HG03460 (cell line): ENCODE results near the gene BCL2L11.
A peak's percentile ranks its signal among the peaks of the same experiment; 100 is the strongest.

Source experiments
- ATAC-seq: cut with Tn5 transposase; IDR thresholded peaks from one replicate; pipeline ENCODE4 v1.9.1; 2021; ENCODE audit not compliant: unreplicated experiment

The BCL2L11 gene

DNA sequence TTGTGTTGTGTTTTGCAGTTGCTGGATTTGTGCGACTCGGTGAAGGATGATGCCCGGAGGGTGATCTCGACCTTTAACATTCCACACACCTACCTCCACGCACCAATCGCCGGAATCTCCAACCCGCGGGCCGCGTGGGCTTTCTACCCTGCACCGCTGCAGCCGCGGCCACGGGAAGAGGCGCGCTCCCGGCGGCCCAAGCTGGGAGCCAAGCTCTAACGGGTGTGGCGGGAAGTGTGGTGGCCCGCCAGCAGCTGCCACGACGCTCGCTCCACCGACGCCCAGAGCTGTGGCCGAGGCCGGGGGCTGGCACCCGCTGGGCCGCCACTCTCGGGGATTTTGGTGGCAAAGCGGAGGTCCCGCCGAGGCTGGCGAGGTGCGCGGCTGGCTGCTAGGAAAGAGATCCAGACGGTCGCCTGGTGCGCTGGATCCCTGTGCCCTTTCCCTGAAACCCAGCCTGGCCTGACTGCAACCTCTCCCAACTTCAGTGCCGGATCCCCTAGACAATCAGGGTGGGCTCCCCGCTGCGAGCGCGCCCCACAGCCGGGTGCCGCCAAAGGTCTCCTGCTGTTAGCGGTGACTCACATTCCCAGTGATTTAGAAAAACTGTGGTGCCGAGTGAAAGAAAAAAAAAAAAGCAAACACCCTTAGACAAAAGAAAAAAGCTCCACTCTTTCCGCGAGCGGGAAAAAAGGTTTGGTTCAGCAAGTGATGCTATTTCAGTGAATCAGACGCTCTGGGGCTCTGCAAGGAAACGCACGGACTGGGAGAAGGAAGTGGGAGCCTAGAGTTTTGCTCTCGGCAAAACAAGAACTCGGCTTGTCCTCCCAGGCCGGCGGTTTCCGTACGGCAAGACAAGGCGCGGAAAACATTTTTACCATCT is 2.9 kb upstream of the BCL2L11 start:
- ATAC-seq, result no peak

DNA sequence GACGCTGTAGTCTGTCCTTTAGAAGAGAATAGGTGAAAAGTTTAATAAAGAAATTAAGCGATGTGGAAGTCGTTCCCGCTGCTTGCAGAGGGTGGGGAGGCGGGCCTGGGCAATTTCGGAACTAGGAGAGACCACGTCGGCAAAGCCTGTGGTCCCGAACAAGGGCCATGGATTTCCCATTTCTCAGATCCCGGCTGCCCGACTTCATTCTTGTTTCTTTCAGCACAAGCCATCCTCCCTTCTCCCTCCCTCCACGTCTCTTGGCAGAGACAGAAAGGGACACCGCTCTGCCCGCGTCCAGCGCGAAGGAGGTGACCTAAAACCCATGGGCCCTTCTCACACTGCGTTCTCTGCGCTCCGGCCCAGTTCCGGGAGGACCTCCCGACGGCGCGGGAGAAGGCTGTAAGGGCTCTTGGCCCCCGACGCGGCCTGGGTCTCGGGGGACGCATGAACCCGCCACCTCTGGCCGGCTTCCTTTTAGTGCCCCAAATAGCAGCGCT is 2.2 kb upstream of the BCL2L11 start:
- ATAC-seq, result no peak

DNA sequence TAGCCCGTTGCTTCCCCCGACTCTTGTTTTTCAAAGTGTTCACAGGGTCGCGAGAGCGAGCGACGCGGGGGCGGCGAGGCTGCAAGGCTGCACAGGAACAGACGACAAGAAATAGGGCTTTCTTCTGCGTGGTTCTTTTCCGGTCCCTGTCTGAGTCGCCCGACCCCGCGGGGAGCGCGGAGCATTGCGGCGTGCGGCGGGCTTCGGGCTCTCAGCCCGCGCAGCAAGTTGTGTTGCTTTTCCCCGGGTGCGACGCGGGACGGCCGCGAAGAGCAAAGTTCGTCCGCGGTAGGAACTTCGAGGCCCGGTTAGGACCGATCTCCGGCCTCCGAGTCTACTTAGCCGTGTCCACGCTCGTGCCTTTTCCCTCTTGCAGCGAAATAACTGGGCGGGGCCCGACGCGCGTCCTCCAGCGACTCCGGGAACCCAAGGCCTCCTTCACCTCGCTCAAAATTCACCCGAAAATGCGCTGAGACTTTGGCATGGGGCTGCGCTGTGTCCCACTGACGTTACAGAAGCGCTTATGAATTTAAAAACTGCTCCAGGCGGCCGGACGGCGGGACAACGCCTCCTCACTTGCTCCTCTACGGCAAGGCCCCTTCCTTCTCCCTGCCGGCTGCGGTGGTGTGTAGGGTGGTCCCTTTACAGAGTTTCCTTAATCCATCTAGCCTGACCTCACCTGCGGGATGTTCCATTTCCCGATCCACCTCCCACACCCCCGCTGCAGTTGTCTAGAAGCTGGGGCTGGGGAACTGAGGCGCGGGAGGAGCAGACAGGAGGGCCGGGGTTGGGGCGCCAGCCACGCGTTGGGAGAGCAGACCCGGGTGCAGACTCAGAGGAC is 1.5 kb upstream of the BCL2L11 start:
- ATAC-seq, result no peak

DNA sequence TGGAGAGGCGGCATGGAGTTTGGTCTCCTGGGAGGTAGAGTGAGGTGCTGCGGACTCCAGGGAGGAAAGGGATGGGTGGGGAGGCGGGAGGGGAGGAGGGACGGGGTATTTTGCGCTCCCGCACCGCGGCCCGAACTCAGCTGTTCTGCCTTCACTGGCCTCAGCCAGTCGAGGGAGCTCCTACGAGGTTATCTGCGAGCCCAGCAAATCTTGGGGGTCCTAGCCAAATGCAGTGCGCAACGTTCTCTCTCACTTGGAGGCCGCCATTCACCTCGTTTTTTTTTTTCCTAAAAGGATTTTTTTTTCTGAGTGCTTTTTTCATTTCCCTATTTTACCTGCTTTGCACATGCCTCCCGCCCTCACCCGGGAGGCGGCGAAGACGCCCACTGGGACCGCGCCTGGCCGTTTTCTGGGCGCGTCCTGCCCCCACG is 877 bp upstream of the BCL2L11 start:
- ATAC-seq, result no peak

DNA sequence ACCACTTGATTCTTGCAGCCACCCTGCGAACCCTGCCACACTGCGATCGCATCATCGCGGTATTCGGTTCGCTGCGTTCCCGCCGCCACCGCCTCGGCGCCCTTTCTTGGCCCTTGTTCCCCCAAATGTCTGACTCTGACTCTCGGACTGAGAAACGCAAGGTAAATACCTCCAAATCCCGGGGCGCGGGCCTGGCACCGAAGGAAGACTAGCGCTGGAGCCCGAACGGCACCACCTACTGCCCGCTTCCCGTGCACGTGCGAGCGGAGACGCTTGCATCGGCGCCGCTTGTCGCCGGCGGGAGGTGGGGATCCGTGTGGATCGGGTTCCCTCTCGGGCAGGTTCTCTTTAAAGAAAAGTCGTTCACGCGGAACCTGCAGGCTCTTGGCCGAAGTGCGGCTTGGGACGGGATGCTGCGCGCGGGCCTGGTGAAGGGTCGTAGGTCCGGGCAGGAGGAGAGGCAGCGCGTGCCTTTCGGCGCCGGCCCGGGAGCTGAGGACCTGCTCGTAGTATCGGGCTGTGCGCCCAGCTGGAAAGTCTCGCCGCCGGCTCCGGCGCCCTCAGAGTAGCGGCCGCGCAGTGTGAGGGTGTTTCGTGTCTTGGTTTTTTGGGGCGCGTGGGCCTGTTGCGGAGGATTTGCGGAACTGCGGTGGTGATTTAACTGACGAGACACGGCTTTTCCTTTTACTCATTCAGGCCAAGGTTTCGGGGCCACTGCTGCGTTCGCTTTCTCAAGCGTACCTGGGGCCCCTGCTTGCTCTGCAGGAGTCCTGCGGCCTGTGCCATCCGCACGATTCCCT is 514 bp downstream of the BCL2L11 start:
- no peak for ATAC-seq

DNA sequence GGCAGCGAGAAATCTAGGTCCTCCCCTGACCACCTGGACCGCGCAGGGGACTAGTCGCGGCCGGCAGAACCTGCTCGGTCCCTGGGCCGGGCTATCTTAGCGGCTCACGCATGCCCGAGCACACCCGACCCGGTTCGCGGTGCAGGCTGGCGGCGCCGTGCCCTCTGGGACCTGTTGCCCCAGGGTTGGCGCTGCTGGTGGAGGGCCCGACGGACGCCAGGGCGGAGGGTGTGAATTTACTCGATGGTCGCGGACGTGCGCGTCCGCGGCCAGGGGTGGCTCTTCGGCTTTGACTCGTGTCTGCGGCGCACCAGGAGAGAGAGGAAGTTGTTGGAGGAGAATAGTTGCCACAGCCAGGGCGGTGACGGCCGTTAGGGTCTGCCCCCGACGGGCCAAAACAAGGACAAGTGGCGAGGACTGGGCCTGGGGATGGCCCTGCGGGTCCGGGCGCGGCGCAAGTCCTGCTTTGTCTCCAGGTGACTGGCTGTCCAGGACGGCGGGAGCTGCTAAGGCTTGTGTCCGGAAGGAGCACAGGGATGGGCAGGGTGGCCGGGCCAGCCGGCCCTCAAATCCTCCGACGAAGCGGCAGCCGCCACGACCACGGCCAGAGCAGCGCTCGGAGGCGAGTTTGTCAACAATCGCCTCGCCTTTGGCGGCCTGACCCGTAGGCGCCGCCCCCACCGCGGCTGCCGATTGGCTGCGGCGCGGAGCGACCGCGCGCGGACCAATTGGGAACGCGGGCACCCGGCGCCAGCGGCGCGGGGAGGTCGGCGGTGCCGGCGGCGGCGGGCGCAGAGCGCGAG is 1.3 kb downstream of the BCL2L11 start:
- peak; percentile 37 for ATAC-seq

DNA sequence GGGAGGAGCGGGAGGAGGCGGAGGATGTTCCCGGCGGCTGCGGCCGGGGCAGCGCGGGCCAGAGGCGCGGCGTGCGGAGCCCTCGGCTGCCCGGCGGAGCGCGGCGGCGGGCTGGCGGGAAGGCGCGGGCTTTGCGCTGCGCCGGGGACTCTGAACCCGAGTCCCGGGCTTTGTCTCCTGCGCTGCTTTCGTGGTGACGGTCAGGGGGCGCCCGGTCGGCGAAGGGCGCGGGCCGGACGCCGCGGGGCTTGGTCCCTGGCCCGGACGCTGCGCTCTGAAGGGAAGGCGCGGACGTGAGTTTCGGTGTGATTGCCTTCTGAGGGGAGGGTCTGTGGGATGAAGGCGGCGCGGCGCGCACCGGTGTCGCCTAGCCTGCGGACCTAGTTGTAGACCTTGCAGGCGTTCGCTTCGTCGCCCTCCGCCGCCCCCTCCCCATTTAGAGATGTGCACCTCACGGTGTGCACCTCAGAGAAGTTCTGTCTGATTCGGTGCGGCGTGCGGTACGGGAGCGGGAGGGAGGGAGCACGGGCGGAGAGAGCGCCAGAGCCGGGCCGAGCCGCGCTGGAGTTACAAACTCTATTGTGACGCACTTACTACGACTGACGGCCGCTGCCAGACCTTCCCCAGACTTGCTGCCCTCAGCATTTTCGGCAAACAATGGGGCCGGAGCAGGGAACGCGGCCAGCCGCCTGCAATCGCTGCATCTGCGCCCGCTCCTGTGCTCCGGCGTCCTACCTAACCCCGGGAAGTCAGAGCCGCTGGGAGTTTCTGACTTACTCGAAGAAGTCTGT is 2.1 kb downstream of the BCL2L11 start:
- ATAC-seq, result peak; percentile 3

DNA sequence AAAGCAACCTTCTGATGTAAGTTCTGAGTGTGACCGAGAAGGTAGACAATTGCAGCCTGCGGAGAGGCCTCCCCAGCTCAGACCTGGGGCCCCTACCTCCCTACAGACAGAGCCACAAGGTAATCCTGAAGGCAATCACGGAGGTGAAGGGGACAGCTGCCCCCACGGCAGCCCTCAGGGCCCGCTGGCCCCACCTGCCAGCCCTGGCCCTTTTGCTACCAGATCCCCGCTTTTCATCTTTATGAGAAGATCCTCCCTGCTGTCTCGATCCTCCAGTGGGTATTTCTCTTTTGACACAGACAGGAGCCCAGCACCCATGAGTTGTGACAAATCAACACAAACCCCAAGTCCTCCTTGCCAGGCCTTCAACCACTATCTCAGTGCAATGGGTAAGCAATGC is 3.0 kb downstream of the BCL2L11 start:
- ATAC-seq, result no peak

DNA sequence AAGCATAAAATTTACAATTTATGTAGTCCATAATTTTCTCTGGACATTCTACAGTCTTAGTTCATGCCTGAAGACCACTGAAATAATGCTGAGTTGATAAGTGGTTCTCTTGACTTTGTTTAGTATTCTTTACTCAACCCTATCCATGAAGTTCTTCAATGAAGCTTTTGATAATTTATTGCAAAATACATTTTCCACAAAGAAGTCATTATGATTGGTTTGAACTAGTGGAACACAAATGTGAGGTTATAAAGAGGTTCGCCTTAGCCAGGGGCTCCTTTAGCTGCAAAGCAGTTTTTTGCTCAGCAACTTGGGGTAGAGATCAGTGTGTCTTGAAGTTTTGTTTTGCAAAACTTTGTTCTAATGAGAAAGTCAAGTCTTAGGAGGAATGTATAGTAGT is 5.9 kb downstream of the BCL2L11 start:
- no peak for ATAC-seq

DNA sequence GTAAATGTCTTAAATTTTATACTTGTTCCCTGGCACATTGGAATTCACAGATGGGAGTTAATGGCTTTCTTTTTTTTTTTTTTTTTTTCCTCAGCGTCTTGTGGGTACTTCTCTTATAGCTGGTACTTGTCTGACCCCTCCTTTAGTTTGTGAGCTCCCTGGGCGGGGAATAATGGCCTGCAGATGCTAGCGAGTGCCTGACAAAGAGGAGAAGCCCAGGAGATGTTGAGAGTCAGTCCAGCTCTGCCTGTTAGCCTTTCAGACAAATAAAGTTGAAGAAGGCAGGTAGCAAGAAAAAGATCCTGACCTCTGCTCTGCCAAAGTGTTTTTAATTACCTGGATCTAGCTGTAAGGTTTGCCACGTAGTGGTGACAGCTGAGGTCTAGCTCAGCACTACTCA is 6.6 kb downstream of the BCL2L11 start:
- ATAC-seq, result no peak

DNA sequence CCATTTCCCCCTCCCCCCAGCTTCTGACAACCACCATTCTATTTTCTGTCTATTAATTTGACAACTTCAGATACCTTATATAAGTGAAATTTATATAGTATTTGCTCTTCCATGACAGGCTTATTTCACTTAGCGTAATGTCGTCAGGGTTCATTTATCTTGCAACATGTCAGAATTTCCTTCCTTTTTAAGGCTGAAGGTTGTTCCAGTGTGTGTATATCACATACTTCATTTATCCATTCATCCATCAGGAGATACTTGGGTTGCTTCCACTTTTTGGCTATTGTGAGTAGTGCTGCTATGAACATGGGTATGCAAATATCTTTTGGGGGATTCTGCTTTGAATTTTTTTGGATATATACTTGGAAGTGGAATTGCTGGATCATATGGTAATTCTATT is 7.4 kb downstream of the BCL2L11 start:
- no peak for ATAC-seq

DNA sequence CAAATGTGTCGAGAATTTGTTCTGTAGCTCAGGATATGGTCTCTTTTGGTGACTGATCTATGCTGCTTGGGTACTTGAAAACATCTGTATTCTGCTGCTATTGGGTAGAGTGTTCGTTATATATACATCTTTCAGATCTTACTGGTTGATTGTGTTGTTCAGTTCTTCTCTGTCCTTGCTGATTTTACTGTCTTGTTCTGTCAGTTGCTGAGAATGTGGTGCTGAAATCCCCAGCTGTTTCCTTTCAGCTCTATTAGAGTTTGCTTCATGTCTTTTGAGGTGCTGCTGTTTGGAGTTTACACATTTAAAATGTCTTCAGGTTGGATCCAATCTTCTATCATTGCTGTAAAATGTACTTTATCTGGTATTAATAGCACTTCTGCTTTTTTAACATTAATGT is 12.9 kb downstream of the BCL2L11 start:
- no peak for ATAC-seq

DNA sequence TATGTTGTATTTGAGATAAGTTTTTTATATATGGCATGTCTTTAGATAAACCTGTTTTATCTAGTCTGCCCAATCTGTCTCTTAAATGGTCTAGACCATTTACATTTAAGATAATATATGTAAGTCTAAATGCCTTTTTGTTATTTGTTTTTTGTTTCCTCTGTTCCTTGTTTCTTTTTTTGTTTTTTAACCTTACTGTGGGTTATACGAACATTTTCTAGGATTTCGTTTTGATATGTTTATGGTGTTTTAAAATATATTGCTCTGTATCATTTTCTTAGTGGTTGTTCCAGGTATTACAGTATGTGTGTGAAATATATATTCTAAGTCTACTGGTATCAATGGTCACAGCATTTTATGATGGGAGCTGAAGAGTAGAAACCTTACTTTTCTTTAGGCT is 13.3 kb downstream of the BCL2L11 start:
- ATAC-seq, result no peak

DNA sequence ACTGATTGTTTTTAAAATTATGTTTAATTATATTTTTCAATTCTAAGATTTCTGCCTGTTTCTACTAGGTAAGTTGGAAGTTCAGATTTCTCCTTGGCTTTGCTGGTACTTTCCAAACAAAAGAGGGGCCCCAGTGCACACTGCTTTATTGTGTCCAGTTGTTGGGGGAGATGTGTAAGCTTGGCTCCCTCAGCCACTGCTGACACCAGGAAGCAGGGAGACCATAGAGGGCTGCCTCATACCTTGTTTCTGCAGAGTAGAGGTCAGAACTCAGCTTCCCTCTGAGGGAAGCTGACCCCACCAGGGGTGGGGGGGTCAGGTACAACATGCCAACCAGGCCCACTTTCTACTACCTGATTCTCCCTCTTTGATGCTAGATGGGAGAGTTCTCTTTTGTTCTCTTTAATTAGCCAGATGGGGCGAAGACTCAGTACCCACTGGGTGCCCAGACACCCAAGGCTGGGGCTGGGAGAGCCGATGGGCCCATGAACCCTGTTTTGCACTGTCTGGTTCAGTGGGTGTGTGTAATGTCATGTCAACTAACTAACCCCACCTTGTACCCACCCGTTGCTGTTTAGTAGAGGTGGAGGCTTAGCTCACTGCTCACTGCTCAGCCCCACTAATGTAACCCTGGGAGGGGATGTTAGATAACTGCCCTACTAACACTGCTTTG is 14.7 kb downstream of the BCL2L11 start:
- ATAC-seq, result no peak

DNA sequence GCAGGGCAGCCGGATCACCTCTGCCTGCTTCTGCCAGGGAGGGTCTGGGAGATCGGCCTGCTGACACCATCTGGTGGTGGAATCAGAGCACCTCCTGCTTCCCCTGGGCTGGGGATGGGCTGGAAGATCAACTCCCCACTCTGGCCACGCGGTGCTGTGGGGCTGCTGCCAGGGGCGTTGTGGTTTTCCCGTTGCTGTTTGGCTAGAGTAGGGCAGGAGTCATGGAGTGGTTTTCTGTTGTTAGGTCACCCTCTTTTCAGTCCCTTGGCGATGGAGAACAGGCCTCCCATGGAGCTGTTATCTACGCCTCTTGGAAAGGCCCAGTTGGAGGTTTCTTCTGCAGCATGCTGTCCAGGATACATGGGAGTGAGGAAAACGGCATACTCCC is 15.2 kb downstream of the BCL2L11 start:
- ATAC-seq, result no peak

DNA sequence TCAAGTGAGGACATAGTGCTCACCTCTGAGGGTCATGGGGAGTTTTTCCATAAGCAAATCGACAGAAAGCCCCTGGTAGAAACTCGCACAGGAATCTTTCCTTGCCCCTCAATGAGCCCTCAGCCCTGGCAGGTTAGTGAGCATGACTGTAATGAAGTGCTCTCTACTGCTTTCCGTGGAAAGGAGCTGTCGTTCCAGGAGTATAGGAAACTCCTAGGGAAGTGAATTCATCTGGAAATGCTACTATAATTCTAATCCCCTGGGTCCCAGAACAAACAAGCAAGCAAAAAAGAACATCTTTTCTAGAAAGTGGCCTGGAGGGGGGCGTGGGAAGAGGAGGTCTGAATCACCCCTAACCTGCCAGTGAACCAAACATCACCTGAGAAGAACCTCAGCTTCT is 18.1 kb downstream of the BCL2L11 start:
- no peak for ATAC-seq

DNA sequence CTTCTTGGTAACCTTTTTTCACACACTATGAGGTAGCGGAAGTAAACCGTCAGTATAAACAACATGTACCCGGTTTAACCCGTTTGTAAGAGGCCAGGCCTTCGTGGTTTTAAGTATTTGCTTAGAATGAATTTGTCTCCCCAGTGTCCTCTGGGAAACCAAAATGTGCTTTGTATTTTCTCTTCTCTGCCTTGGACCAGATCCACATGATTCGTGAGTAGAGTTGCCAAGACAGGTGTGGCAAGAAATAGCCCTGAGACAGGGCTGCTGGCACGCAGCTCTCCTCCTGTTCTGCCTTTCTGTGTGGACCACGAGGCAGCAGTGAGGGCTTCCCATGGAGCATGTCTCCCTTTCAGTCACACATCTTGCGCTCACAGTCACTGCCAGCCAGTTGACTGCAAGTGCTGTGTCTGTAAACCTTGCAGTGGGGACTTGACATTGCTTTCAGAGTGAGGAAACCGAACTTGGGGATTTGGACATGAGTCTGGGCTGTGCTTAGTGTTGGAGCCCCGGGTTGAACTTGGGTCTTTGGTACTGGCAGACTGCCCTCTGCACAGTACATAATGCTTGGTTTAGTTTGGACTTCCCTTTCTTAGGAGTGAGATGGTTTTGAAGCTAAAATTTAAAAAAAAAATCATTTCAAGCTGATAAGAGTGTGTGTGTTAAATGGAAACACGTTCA is 19.1 kb downstream of the BCL2L11 start:
- no peak for ATAC-seq

DNA sequence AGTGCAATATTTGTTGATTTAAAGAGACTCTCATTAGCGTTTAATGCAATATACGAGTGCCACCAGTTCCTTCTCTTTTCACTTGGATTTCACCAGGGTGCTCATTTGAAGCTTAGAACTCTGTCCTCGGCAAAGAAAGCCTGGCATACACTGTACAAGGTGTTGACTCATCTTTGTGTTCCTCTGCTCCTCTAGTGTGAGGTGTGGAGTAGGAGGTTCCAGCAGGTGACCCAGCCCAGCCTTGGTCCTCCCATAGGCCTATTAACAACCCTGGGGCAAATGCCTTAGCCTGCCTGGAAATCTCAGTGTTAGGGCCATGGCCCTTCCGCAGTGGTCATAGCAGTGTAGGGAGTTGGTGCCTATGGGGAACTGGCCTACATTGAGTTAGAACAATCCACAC is 20.1 kb downstream of the BCL2L11 start:
- ATAC-seq, result no peak
